HG02970 (cell line): Measurements from ENCODE around the gene SELPLG.

Source experiments
- ATAC-seq: cut with Tn5 transposase; IDR thresholded peaks from one replicate; pipeline ENCODE4 v1.9.1; 2021; ENCODE audit warnings: mild to moderate bottlenecking, moderate library complexity, moderate number of reproducible peaks; ENCODE audit not compliant: unreplicated experiment, low FRiP score

SELPLG gene

GRCh38 chr12:108608616-108609015 is 25.1 kb downstream of the SELPLG start:
- no peak for ATAC-seq

- no peak for ATAC-seq
These were observed 25.6 kb downstream of the SELPLG start for GRCh38 chr12:108607981-108608600.

- no peak for ATAC-seq
These were observed 27.2 kb downstream of the SELPLG start for GRCh38 chr12:108606492-108606891.

GRCh38 chr12:108605690-108606406 is 27.8 kb downstream of the SELPLG start:
- ATAC-seq = no peak

DNA sequence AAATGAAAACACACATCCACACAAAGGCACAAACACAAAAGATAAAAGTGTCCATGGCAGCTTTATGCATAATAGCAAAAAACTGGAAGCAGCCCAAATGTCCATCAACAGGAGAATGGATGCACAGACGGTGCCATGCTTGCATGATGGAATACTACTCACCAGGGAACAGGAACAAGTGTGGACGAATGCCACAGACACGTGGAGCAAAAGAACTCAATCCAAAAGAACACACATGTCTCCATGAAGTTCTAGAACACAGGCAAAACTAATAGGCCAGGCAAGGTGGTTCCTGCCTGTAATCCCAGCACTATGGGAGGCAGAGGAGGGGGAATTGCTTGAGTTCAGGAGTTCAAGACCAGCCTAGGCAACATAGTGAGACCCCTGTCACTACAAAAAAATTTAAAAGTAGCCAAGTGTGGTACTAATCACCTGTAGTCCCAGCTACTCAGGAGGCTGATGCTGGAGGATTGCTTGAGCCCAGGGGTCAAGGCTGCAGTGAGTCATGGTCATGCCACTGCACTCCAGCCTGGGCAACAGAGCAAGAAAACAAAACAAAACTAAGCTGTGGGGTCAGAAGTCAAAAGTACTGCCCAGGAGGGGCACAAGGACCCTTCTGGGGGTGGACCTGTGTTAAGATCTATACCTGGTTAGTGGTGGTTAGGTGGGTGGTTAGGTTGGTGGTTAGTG is 28.5 kb downstream of the SELPLG start:
- no peak for ATAC-seq

DNA sequence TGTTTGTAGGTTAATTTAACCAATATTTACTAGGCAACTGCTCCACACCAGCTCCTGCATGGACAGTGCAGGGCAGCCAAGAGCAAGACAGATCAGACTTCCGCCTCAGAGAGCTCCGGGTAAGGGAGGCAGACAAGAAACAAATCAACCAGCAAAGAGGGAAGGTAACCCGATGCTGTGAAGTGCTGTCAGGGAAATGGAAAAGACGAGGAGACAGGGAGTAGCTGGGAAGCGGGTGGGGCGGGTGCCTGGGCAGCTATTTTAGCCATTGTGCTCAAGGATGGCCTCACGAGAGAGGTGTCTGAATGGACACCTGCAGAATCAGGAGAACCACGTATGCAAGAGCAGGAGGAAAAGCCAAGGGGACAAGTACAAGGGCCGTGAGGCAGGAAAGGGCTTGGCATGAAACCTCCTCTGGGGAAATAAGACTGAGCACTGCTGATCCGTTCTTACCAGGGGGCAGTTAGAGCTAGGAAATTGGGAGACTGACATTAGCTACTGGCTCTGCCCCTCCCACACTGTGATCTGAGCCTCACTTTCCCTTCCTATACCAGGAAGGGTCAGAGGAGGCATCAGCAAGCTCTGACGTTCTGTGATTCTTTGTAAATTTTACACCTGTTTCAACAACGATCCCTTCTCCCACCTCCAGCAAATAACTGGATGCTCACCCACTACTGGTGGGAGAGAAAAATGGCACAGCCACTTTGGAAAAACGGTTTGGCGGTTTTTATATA is 29.3 kb downstream of the SELPLG start:
- ATAC-seq = no peak

DNA sequence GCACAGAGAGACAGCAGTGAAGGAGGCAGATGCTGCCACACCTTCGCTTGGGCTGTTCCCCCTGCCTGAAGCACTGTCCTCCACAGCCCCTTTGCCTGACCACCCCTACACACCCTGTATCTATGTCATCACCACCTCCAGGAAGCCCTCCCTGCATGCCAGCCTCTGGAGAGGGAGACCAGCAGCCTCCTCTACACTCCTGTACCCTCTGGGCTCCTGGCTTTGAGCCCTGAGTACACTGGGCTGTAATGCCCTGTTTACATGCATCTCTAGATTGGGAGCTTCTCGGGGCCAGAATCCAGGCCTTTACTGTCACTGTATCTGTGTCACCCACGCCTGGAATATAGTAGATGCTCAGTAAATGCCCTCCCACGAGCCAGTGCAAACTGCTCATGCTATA is 30.0 kb downstream of the SELPLG start:
- ATAC-seq = no peak

DNA sequence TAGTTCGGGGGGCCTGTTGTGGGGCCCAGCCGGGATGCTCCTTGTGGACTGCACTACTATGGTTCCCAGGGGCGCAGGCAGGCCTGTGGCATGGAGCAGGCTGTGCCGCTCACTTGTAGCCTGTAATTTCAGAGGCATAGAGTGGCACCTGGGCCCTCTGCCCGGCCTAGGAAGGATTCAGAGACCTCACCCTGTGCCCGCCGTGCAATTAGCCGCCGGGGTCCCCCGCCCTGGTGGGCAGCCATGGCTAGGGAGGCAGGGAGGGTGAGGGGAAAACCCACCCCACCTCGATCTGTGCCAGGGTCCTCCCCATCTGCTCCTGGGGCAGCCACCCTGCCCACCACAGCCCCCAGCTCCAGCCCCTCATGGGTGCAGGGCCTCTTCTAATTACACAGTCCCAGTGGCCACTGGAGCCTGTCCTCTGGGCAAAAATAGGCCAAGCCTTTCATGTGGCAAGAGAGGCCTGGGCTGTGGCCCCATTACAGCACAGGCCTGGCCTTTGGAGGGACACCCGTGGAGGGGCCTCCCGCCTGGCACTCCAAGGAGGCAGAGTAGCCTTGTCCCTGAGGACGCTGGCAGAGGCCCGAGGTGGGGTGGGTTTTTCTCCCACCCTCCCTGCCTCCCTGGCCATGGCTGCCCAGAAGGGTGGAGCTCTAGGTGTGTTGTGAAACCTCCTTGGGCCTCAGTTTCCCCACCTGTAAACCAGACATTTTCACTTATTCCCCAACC is 30.6 kb downstream of the SELPLG start:
- ATAC-seq = no peak

- ATAC-seq = no peak
These were observed 31.4 kb downstream of the SELPLG start for GRCh38 chr12:108602209-108602705.

GRCh38 chr12:108600702-108601007 is 33.0 kb downstream of the SELPLG start:
- ATAC-seq = no peak

- ATAC-seq = no peak
These were observed 33.6 kb downstream of the SELPLG start for GRCh38 chr12:108599948-108600701.

DNA sequence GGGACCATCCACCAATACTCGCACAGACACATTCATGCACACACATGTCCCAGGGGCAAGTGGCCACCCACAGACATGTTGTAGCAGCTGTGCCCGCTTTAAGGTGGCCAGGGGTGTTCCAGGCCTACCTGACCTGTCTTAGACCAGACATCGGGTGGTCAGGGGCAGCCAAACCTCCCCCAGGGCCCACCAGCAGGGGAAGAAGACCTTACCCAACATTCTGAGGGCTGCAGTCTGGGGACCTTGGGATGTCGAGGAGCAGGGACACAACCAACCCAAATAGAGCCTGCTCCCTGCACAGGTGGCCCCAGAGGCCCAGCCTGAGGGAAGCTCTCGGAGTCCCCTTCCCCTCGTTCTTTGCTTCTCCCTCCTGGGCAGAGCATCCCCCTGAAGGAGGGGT is 34.2 kb downstream of the SELPLG start:
- ATAC-seq = no peak

- ATAC-seq = no peak
These were observed 35.0 kb downstream of the SELPLG start for GRCh38 chr12:108598553-108599250.

DNA sequence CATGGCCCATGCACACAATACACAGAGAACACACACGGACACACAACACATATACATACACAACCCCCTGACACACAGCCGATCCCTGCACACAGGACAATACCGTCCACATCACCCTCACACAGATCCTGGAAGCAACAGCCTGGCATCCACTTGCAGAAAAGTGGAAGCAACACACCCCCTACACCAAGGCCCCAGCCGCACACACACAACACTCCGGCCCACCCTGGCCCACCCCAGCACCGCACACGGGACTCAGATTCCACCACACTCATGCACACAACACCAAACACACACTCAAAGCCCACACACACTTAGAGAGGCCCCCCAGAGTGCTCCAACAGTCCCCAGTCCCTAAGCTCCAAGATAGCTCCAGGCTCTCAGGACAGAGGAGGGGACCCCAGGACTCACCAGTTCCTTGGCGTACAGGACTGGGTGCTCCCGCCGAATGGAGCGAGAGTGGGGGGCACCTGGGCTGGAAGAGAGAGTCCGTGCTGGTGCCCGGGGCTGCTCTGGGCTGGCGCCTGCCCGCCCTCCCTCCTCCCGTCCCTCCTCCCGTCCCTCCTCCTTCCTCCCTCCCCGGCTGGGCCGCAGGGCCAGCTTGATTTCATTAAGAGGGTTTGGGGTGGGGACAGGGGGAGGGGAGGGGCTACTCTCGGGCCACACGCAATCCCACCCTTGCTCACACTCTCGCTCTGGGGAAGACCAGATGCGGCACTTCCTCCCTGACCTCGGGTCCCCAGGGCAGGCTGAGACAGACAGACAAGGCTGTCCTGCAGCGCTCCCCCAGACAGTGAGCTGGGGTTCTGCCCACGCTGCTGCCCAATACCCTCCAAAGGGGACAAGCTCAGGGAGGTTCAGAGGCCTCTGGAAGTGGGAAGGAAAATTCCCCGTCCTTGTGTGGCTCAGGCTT is 35.9 kb downstream of the SELPLG start, which contains the start of gene TMEM119:
TMEM119 (minus strand) TSS at position 526 of the 913 bp plus-strand sequence. CDS start 5,701 bp downstream, outside the sequence.
- ATAC-seq = no peak

DNA sequence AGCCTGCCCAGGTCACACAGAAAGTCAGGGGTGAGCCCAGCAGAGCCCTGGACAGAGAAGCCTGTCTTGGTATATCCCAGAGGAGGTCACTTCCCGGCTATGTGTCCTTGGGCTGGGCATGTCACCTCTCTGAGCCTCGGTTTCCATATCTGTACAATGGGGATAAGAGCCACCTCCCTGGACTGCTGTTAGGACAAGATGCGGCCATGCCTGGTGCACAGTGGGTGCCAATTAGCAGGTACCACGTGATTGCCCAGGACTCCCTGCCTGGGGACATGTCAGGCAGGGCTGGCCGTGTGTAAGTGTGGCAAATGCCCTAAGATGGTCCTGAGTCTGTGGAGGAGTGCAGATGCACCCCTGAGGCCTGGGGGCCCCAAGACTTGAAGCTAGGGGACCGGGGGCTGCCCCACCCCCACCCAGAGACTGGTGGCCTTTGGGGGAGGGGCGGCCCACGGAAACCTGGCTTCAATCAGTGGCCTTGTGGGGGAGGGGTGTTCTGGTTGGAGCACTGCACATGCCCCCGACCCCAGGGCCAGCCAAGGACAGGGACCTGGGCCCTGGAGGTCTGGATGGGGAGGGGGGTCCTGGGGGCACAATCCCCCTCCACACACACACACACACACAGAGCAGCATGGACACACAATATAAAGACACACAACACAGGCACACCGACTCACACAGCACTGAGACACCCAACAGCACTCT is 36.7 kb downstream of the SELPLG start:
- ATAC-seq = no peak

DNA sequence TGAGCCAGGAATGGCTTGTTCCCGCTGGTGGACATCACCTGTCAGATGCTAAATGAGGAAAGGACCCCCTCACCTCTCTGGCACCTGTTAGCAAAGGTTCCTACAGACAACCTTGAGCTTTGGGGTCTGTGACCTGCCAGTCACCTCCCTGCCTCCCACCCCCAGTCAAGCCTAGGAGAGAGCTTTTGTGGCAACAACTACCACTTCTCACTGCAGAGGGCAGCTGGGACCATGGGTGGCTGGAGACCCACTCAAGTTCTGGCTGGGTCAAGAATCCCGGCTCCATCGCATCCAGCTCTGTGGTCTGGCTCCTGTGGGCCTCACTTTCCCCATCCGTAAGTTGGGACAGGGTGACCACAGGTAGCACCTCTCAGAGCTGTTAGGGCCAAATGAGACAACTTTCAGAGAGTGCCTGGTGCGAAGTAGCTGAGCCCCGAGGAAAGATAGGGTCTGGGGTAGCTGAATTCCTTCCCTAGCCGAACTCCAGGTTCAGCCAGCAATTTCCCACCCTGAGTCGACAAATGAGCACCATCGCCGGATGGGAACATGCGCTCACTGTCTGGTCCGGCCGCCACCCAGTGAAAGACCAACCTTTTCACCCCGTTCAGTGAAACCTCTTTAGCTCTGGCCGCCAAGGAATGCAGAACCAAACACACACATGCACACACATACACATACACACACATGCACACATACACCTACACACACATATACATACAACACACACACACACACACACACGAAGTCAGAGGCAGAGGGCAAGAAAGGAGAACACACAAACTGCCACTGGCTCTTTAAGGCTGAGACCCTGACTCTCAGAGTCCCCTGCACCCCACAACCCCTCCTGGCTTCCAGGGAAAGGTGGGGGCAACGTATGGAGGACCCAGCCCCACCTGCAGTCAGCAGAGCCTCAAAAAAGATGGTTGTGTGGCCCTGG is 37.7 kb downstream of the SELPLG start:
- no peak for ATAC-seq
